SKM-1 (cell line): ENCODE data around the gene KATNA1.
"Not testable (repeated sequence)": the region's sequence is repeated elsewhere in the genome, so short reads cannot be mapped to it uniquely, and the experiment has no call there.

ENCODE experiments used
- DNase-seq: peaks from one replicate; lab custom pipeline; 2025; ENCODE audit not compliant: unreplicated experiment; lab: John Stamatoyannopoulos, UW

Gene KATNA1

GRCh38 chr6:149648148-149649145 is at the start of gene KATNA1:
Gene KATNA1 (minus strand): TSS chr6:149648714. CDS start chr6:149638547, 10,167 bp downstream.
- DNase-seq = peak; percentile 76

GRCh38 chr6:149698175-149698574 is 49.7 kb upstream of the KATNA1 start:
- no peak for DNase-seq

DNA sequence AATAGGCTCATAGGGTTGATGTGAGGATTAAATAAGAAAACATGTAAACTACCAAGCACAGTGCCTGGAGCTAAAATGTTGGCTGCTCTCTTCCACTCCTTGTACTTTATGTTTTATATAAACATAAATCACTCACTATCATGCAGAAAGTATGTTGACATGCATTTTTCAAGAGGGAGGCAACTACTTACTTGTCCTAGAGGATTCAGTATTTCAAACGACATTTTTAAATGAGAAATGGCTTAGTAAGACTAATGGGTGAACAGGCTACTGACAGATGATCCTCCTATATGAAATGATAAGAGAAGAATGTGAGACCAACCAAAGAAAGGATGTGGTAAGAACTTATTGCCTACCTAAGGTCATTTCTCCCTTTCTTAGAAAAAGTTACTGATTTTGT is 48.4 kb upstream of the KATNA1 start:
- DNase-seq = no peak

DNA sequence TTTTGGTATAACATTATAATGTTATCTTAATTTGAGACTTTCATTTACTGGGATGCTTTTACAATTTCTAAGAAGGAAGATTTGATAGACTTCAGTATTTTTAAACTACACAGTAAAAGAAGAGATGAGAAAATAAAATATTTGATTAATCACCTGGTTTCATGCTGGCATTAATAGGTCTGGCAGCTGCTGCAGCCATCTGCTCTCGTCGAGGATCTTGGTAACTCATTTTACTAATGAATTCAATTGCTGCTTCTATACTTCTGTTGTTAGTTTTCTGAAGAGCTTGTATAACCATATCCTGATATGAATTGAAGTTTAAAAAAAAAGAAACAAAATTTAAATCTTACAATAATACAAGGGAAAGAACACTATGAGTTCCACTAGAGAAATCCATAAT is 46.4 kb upstream of the KATNA1 start:
- no peak for DNase-seq

DNA sequence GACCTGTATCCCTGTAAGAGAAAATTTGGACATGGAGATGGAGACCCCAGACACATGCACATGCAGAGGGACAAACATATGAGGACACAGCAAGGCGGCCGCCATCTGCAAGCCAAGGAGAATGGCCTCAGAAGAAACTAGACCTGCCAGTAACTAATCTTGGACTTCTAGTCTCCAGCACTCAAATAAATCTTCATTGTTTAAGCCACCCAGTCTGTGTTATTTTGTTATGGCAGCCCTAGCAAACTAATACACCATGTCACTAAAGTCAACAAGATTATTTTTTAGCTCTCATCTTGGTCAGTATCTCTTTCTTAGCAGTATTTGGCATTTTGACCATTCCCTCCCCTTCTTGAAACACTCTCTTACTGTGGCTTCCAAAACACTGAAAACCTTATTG is 42.7 kb upstream of the KATNA1 start:
- no peak for DNase-seq

DNA sequence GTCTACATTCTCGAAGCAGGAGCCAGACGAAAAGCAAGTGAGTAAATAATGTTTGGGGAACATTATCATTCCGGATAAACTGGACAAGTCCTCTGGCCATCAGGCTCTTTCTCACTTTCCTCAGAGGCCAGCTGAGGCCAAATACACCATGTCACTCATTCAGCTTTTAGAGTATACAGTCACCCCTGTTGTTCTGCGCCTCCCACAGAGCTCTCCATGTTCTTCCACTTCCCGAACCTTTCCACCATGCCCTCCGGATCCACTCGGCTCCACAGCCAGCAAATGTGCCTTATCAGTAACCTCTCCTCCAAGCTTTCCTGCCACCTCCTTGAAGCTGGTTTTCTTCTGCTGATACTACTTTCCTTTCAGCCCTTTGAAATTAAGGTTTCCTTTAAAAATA is 37.7 kb upstream of the KATNA1 start:
- DNase-seq = no peak

DNA sequence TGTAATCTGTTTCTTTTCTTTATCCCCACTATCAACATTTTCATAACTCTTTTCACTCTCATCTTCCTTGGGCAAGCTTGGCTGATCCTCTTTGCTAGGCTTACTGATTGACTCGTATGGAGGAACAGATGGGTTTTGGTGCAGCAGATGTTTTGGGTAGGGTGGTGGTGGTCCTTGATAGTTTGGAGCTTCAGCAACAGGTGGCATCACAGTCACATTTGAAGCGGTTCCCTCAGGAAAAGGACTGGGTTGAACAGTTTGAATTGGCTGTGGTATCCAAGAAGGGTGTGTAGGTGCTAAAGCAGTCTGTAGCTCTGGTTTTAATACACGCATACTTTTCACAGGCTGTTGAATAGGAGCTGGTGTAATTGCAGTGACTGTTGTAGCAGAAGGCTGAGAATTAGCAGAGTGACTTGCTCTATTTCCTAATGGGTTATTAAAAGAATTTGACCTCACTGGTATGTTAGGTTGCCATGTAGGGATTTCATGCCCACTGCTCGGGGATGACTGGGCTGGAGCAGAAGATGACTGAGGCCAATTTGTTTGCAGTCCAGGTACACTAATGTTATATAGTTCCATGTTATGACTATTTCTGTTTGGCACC is 34.8 kb upstream of the KATNA1 start:
- DNase-seq = no peak

DNA sequence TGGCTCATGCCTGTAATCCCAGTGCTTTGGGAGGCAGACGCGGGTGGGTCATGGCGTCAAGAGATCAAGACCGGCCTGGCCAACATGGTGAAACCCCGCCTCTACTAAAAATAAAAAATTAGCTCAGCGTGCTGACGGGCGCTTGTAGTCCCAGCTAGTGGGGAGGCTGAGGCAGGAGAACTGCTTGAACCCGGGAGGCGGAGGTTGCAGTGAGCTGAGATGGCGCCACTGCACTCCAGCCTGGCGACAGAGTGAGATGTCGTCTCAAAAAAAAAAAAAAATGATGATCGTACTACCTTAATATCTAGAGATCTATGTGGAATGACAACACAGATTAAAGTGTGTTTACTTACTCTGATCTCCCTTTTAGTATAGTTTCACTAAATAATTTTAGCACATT is 33.3 kb upstream of the KATNA1 start:
- not testable (repeated sequence) for DNase-seq

- DNase-seq = no peak
These were observed 32.7 kb upstream of the KATNA1 start for GRCh38 chr6:149681209-149681608.

DNA sequence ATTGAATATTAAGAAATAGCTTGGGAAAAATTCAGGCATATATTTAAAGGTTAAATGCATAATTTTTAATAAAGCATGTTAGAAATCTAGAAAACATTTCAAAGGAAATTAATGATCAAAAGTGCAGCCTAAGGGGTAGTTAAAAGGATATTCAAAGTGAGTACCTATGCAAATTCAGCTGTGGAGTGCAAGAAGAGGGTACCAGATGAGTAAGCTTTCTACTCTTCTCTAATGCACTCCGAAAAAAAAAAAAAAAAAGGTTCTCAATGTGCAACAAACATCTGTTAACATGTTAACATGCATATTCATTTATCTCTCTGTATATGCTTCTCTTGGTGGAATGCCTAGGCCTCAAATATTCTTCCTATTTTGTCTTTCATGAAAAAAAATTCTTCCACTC is 32.0 kb upstream of the KATNA1 start:
- no peak for DNase-seq

DNA sequence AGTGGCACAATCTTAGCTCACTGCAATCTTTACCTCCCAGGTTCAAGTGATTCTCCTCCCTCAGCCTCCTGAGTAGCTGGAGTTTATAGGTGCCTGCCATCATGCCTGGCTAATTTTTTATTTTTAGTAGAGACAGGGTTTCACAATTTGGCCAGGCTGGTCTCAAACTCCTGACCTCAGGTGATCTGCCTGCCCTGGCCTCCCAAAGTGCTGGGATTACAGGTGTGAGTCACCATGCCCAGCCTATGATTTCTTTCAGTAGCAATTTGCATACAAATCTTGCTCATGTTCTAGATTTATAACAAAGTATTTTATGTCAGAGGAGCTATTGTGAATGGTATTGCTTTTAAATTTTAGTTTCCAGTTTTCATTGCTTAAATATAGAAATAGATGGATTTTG is 23.8 kb upstream of the KATNA1 start:
- not testable (repeated sequence) for DNase-seq

GRCh38 chr6:149660028-149660427 is 11.5 kb upstream of the KATNA1 start:
- DNase-seq = no peak

DNA sequence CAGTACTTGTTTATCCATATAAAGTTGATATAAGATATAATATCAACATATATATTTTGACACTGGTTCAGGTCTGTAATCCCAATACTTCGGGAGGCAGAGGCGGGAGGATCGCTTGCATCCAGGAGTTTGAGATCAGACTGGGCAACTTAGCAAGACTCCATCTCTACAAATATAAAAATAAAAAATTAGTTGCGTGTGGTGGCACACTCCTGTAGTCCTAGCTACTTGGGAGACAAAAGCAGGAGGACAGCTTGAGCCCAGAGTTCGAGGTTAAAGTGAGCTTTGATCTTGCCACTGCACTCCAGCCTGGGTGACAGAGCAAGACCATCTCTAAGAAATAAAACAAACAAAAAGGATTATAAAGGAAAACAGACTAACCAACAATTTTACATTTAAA is 8.9 kb upstream of the KATNA1 start:
- no peak for DNase-seq

GRCh38 chr6:149651056-149651455 is 2.5 kb upstream of the KATNA1 start:
- no peak for DNase-seq

DNA sequence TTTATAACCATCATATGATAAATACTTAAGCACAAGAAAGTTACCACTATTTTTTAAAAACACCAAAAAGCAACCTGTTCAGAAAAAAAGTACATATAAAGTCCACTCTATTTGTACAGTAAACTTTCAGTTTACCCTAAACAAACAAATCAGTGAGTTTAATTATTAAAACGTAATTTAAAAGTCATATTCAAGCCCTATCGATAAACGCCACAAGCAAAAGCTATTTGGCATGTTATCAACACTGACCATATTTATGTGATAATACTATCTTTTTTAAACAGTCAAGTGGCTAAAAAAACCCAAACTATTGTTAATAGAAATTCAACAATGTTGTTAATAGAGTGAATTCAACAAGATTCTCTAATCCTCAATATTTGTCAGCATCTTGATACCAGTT is 1.9 kb downstream of the KATNA1 start:
- DNase-seq = no peak

GRCh38 chr6:149642829-149643580 is 5.5 kb downstream of the KATNA1 start:
- DNase-seq = no peak

GRCh38 chr6:149636124-149636523 is 12.4 kb downstream of the KATNA1 start:
- DNase-seq = no peak

GRCh38 chr6:149634315-149634714 is 14.2 kb downstream of the KATNA1 start:
- DNase-seq = no peak

DNA sequence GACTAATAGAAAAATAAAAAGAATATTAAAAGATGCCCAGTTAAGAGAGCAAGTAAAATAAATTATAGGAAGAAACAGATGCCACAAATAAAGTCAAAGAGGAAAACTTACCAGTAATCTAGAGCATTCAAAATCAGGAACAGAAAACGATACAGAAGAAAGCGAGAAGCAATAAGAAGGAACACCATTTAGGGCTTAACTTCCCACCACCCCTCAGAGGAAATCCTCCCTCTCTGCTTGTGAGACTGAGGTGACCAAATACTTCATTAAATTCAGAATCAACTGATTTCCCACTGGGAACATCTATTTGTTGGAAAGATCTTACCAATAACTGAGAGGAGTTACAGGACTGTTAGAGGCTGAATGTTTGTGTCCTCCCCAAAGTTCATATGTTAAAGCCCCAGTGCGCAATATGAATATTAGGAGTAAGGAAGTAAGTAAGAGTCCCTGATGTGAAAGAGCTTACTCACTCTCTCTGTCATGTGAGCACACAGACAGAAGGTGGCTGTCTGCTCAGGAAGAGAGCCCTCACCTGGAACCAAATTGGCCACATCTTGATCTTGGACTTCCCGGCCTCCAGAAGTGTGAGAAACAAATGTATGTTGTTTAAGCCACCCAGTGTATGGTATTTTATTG is 19.5 kb downstream of the KATNA1 start:
- DNase-seq = no peak

DNA sequence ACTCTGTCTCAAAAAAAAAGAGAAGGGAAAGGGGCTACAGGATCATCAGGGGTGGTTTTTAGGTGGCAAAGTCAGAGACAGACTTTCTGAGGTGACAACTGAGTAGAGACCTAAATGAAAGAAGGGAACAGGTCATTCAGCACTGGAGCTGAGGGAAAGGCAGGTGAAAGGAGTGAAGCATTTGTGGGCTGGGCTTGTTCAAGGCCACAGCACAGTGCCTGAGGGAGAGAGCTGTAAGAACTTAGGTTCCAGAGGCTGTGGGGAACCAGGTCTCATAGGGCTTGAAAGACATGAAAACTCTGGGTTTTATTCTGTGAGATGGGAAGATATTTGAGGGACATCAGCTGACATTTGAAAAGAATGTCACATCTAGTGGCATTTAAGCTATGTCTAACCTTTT is 20.8 kb downstream of the KATNA1 start:
- DNase-seq = no peak

GRCh38 chr6:149615805-149616204 is 32.7 kb downstream of the KATNA1 start:
- no peak for DNase-seq
